ENCODE results near the gene TMEM179. TPM values are rescaled to one million over a fixed set of nuclear protein-coding genes. Genes with fewer than 3 reads are reported as not detected.

Gene TMEM179
- total RNA-seq, 2 donors from 2014 or later, result 1.4 to 6.0 TPM

DNA sequence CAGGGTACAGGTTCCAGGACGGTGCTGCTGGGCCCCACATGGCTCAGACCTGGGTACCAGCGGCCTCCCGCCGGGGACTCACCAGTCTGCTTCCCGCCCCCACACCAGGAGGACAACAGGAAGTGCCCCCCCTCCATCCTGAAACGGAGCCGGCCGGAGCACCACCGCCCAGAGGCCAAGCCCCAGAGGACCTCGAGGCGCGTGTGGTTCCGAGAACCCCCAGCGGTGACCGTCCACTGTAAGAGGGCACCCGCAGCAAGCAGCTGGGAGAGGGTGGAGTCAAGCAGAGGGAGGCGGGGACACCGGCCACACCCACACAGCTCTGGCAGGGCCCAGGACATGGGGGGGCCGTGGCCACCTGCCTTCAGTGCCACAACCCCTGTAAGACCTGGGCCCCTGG, 16.9 kb downstream of the TMEM179 start:
- H3K9me3 ChIP-seq, result no peaks in the 10 kb centered on the region
- H3K36me3 ChIP-seq, result no peaks in the 10 kb centered on the region
- no peaks in the 10 kb centered on the region for H3K4me1 ChIP-seq (replicated peaks)
- TF ChIP-seq POLR2A (IDR thresholded peaks at IDR 0.05) (no peak), POLR2AphosphoS5 (IDR thresholded peaks at IDR 0.05) (no peak)
- TF ChIP-seq, protein P1, sequence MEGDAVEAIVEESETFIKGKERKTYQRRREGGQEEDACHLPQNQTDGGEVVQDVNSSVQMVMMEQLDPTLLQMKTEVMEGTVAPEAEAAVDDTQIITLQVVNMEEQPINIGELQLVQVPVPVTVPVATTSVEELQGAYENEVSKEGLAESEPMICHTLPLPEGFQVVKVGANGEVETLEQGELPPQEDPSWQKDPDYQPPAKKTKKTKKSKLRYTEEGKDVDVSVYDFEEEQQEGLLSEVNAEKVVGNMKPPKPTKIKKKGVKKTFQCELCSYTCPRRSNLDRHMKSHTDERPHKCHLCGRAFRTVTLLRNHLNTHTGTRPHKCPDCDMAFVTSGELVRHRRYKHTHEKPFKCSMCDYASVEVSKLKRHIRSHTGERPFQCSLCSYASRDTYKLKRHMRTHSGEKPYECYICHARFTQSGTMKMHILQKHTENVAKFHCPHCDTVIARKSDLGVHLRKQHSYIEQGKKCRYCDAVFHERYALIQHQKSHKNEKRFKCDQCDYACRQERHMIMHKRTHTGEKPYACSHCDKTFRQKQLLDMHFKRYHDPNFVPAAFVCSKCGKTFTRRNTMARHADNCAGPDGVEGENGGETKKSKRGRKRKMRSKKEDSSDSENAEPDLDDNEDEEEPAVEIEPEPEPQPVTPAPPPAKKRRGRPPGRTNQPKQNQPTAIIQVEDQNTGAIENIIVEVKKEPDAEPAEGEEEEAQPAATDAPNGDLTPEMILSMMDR (IDR thresholded peaks at IDR 0.05), result no peak
- H3K4me3 ChIP-seq, result no peak overlapping the region
- WGBS, result 65% methylated on average over 19 of the region's 19 CpGs
- intact Hi-C loops (cut with DNase I), result no loop called here
- H3K27me3 ChIP-seq (replicated peaks; ENCODE audit: insufficient read depth), result no peaks in the 10 kb centered on the region
- DNase-seq (ENCODE audit: low spot score), result no peak
- no peak overlapping the region for H3K27ac ChIP-seq

DNA sequence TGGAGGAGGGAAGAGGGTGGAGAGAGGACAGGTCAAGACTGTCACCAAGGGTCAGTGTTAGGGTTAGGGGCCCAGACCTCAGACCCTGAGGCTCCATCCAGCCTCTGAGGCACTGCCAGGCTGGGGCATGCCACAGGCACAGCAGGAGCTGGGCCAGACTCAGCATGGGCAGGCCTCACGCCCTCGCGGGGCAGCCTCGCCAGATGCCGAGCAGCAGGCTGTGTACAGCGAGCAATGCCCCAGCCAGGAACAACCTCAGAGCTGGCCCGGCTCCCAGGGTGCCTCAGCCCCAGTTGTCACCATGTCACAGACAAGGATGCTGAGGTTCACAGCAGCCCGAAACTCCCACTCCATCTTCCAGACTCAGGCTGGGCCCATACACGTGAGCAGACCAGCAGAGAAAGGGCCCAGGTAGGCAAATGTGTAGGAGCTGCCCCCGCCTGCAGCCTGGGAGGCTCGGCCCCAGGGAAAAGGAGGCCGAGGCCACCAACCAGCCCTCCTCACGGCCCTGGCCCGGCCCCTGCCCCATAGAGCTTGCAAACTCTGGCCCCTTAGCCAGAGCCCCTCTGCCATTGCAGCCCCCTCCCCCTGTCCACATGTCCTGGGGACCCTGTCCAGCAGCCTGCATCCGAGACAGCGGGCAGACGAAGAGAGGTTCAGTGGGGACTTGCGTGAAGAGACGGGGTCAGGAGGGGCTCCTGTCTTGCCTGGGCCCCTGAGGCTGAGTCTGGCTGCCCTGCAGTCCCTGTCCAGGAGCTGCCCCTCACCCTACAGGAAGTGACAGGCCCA, 17.5 kb downstream of the TMEM179 start:
- no peaks in the 10 kb centered on the region for H3K4me1 ChIP-seq (replicated peaks)
- H3K36me3 ChIP-seq, result no peaks in the 10 kb centered on the region
- no peaks in the 10 kb centered on the region for H3K9me3 ChIP-seq
- no peak overlapping the region for H3K4me3 ChIP-seq
- TF ChIP-seq, protein P1 (IDR thresholded peaks at IDR 0.05), result no peak
- TF ChIP-seq POLR2A (IDR thresholded peaks at IDR 0.05) (no peak), POLR2AphosphoS5 (IDR thresholded peaks at IDR 0.05) (no peak)
- DNase-seq (ENCODE audit: low spot score), result no peak
- no peaks in the 10 kb centered on the region for H3K27me3 ChIP-seq (replicated peaks; ENCODE audit: insufficient read depth)
- no peak overlapping the region for H3K27ac ChIP-seq
- 71% methylated on average over 19 of the region's 19 CpGs for WGBS
- intact Hi-C loops (cut with DNase I), result no loop called here

DNA sequence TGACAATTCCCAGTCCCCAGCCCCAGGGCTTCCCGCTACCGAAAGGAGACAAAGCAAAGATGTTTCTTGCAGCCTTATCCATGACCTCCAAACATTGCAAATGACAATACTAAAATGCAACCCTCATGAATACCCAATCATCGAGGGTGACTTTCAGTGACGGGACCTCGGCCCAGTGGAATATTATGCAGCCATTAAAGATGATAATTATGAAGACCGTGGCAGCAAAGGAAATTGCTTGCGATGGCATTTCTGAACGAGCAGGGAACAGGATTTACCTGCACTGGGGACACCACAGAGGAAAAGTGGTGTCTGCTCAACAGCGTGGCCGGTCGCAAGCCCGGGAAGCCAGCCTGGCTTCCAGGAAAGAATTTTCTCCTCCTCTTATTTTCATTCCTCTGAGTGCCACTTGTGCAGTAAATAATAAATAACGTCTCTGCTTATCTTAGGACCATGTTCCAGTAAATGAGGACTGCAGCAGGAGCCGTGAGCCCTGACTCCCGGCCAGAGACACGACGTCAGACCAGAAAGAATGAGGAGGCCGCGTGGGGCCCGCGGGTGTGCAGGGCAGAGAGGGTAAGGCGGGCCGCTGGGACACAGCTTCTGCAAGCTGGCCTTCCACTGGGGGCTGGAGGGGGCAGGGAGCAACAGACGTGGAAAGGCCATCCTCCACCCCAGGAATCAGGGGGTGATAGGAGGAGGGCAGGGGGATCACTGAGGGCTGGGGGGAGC, 18.4 kb downstream of the TMEM179 start:
- H3K4me1 ChIP-seq (replicated peaks), result no peaks in the 10 kb centered on the region
- TF ChIP-seq POLR2A (IDR thresholded peaks at IDR 0.05), result no peak
- TF ChIP-seq, protein P1 (IDR thresholded peaks at IDR 0.05), result no peak
- no peak for TF ChIP-seq POLR2AphosphoS5 (IDR thresholded peaks at IDR 0.05)
- no peaks in the 10 kb centered on the region for H3K9me3 ChIP-seq
- H3K4me3 ChIP-seq, result no peak overlapping the region
- no peak overlapping the region for H3K27ac ChIP-seq
- WGBS, result 66% methylated on average over 24 of the region's 24 CpGs
- H3K36me3 ChIP-seq, result no peaks in the 10 kb centered on the region
- no peak for DNase-seq (ENCODE audit: low spot score)
- no peaks in the 10 kb centered on the region for H3K27me3 ChIP-seq (replicated peaks; ENCODE audit: insufficient read depth)
- intact Hi-C loops (cut with DNase I), result no loop called here

DNA sequence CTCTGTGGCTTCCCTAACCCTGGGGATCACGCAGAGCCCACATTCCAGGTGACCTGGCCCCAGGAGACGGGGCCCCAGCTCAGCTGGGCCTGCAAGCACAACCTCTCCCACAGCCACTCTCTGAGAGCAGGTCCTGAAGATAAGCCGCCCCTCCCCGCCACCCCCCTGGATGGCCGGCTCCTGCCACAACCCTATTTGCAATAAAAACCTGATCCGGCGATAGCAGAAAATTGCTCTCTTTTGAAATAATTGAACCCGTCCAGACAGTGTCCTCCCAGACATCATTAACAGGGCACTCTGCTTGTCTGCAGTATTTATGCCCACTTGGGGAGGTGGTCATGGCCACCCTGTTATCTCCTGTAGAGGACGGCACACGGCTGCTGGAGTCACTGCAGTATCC, 20.0 kb downstream of the TMEM179 start:
- H3K27ac ChIP-seq, result no peak overlapping the region
- TF ChIP-seq POLR2A (IDR thresholded peaks at IDR 0.05) (no peak), POLR2AphosphoS5 (IDR thresholded peaks at IDR 0.05) (no peak)
- TF ChIP-seq, protein P1 (IDR thresholded peaks at IDR 0.05), result no peak
- H3K9me3 ChIP-seq, result no peaks in the 10 kb centered on the region
- WGBS, result 84% methylated on average over 10 of the region's 10 CpGs
- H3K27me3 ChIP-seq (replicated peaks; ENCODE audit: insufficient read depth), result no peaks in the 10 kb centered on the region
- DNase-seq (ENCODE audit: low spot score), result no peak
- H3K4me1 ChIP-seq (replicated peaks), result no peaks in the 10 kb centered on the region
- H3K4me3 ChIP-seq, result no peak overlapping the region
- intact Hi-C loops (cut with DNase I), result no loop called here
- no peaks in the 10 kb centered on the region for H3K36me3 ChIP-seq
